Left colon (tissue), 2 donors: ENCODE data around the gene SETD2. TPM values are rescaled to one million over a fixed set of nuclear protein-coding genes. Genes with fewer than 3 reads are reported as not detected.
"Not testable (repeated sequence)": the region's sequence is repeated elsewhere in the genome, so short reads cannot be mapped to it uniquely, and the experiment has no call there.

Source experiments
- ATAC-seq: fragments of 200-7000 bp; cut with Tn5 transposase; one replicate; pipeline ENCODE4 v1.9.1; 2020; ENCODE audit warnings: mild to moderate bottlenecking, moderate library complexity
- DNase-seq, 2 donors: peaks; one replicate each; pipeline ENCODE4 v3.0.0-alpha.2; 2020
- intact Hi-C, 2 donors: fragments of 100-400 bp; cut with DNase I in 1 of 2; cut with micrococcal nuclease in 1 of 2; formaldehyde crosslinking; loops; one replicate each; pipeline versions ENCODE4 v1.11.2 to v1.14.0; 2022; cut with DNase I, micrococcal nuclease
- long read RNA-seq: library from polyadenylated mRNA; unstranded; transcript quantifications from one replicate; pipeline ENCODE4 v2.0.0, GENCODE V29; 2021
- total RNA-seq, 2 donors: library from RNA; stranded (reverse); fragmentation: NEBNext Ultra II Directional; extraction: Animal tissue kit (Norgen Biotek cat#: 25700); gene quantifications; one replicate each; pipeline ENCODE4 v1.2.1, GENCODE V29; 2021
- donor health status: DM: no; HTN: no; CAD: no.
- donor health status: DM: yes; HTN: yes; CAD: no.

The SETD2 gene
- 10 to 100 TPM; 45.3 to 49.1 TPM for total RNA-seq
- long read RNA-seq, partial matches to known transcripts, result 15 of 18 reads
- long read RNA-seq, other reads (novel, unspliced or antisense), result 3 of 18 reads

- peak; percentile 95 to 97 for DNase-seq
- ATAC-seq, result peak; percentile 91
- intact Hi-C loops, result no loop called here
Measured at GRCh38 chr3:47164007-47164881, at the start of gene SETD2. TSS of gene SETD2 (minus strand) at chr3:47164113. CDS start at chr3:47163924, 189 bp downstream.

- ATAC-seq (no peak), DNase-seq (no peak)
- intact Hi-C loops, result no loop called here
Measured at GRCh38 chr3:47210863-47211405, 47.0 kb upstream of the SETD2 start.

- DNase-seq, ATAC-seq, intact Hi-C loops: not testable (repeated sequence)
Measured at GRCh38 chr3:47206022-47206421, 42.1 kb upstream of the SETD2 start.

- intact Hi-C loops, result no loop called here
- ATAC-seq (no peak), DNase-seq (no peak)
Measured at GRCh38 chr3:47204875-47205274, 41.0 kb upstream of the SETD2 start.

GRCh38 chr3:47202542-47202941 is 38.6 kb upstream of the SETD2 start:
- no peak for DNase-seq
- ATAC-seq, result no peak
- intact Hi-C loops, result no loop called here

GRCh38 chr3:47197287-47197686 is 33.4 kb upstream of the SETD2 start:
- ATAC-seq (no peak), DNase-seq (no peak)
- intact Hi-C loops, result no loop called here

GRCh38 chr3:47194994-47195393 is 31.1 kb upstream of the SETD2 start:
- DNase-seq (no peak), ATAC-seq (no peak)
- intact Hi-C loops, result no loop called here

- intact Hi-C loops, result no loop called here
- no peak for DNase-seq
- ATAC-seq, result no peak
Measured at GRCh38 chr3:47193871-47194859, 30.3 kb upstream of the SETD2 start.

- ATAC-seq (no peak), DNase-seq (no peak)
Measured at GRCh38 chr3:47186285-47186684, 22.4 kb upstream of the SETD2 start.

GRCh38 chr3:47181685-47182084 is 17.8 kb upstream of the SETD2 start:
- ATAC-seq, DNase-seq, intact Hi-C loops: not testable (repeated sequence)

More at GRCh38 chr3:47186285-47186684, 22.4 kb upstream of the SETD2 start:
- intact Hi-C loops, result no loop called here

GRCh38 chr3:47180011-47180410 is 16.1 kb upstream of the SETD2 start:
- intact Hi-C loops, DNase-seq: not testable (repeated sequence)

GRCh38 chr3:47176582-47176981 is 12.7 kb upstream of the SETD2 start:
- DNase-seq (no peak), ATAC-seq (no peak)
- intact Hi-C loops, result no loop called here

More at GRCh38 chr3:47180011-47180410, 16.1 kb upstream of the SETD2 start:
- not testable (repeated sequence) for ATAC-seq

- peak; percentile 37 to 67 for DNase-seq
- intact Hi-C loops, result no loop called here
- peak; percentile 51 for ATAC-seq
Measured at GRCh38 chr3:47163169-47164006, 525 bp downstream of the SETD2 start.

- intact Hi-C loops, result no loop called here
- DNase-seq, result no peak
- no peak for ATAC-seq
Measured at GRCh38 chr3:47162697-47163168, 1.2 kb downstream of the SETD2 start.

GRCh38 chr3:47161983-47162696 is 1.8 kb downstream of the SETD2 start:
- DNase-seq (no peak), ATAC-seq (no peak)
- intact Hi-C loops, result no loop called here

GRCh38 chr3:47159820-47160219 is 4.1 kb downstream of the SETD2 start:
- ATAC-seq (no peak), DNase-seq (no peak)
- intact Hi-C loops, result no loop called here

- ATAC-seq (no peak), DNase-seq (no peak)
- intact Hi-C loops, result no loop called here
Measured at GRCh38 chr3:47158208-47158607, 5.7 kb downstream of the SETD2 start.
